Lower leg skin (tissue), 4 donors: ENCODE results near the gene OR10C1. TPM values are rescaled to one million over a fixed set of nuclear protein-coding genes. Genes with fewer than 3 reads are reported as not detected.

Source experiments
- DNase-seq, 2 donors: peaks; one replicate each; pipeline ENCODE4 v3.0.0-alpha.2; 2019; ENCODE audit warnings: low spot score in 2 of 2
- H3K4me3 ChIP-seq: fragments of 200-600 bp; sonication (generic); 2 replicates; pipeline ENCODE4 v1.5.1; 2017; ENCODE audit warnings: mild to moderate bottlenecking, low read depth; ENCODE audit not compliant: poor library complexity, severe bottlenecking
- CTCF ChIP-seq, 3 donors: fragments of 450-650 bp; IDR thresholded peaks; one replicate each; pipeline ENCODE4 v1.5.1; 2016; ENCODE audit warnings: antibody characterized with exemption in 3 of 3, mild to moderate bottlenecking in 3 of 3, moderate library complexity in 2 of 3
- POLR2A ChIP-seq, 2 donors: fragments of 450-650 bp; IDR thresholded peaks; one replicate each; pipeline ENCODE4 v1.6.1; 2016 to 2017; ENCODE audit warnings: antibody characterized with exemption in 2 of 2, mild to moderate bottlenecking in 1 of 2, moderate library complexity in 1 of 2
- WGBS, 2 donors: methylation state at CpG; one replicate each; pipeline ENCODE4 v1.1.5; 2018; 5-methylcytosine and 5-hydroxymethylcytosine counted together
- intact Hi-C: fragments of 100-400 bp; cut with DNase I; formaldehyde crosslinking; loops from one replicate; pipeline ENCODE4 v1.15.0; 2023; ENCODE audit warnings: low total_unique reads
- total RNA-seq, 4 donors: library from RNA; depleted of rRNA; stranded (reverse); fragments of >200 nt; gene quantifications; one replicate each; pipeline ENCODE4 v1.1.0, GENCODE V29; 2016

The OR10C1 gene
- total RNA-seq, 4 donors from 2014 or later, result not detected

GRCh38 chr6:29488874-29489273, 49.8 kb downstream of the OR10C1 start:
- no peak overlapping the region for H3K4me3 ChIP-seq
- no peak for DNase-seq
- TF ChIP-seq POLR2A (IDR thresholded peaks at IDR 0.05), result no peak
- no peak for TF ChIP-seq CTCF (IDR thresholded peaks at IDR 0.05)
- intact Hi-C loops, result no loop called here

- intact Hi-C loops, result no loop called here
- TF ChIP-seq POLR2A (IDR thresholded peaks at IDR 0.05), result no peak
- no peak for TF ChIP-seq CTCF (IDR thresholded peaks at IDR 0.05)
- no peak for DNase-seq
- no peak overlapping the region for H3K4me3 ChIP-seq
- 88 to 93% methylated on average over 8 of the region's 8 CpGs for WGBS, 2 donors
Observed at GRCh38 chr6:29489286-29489685, 50.2 kb downstream of the OR10C1 start.

GRCh38 chr6:29490055-29490454, 50.9 kb downstream of the OR10C1 start:
- no peak for TF ChIP-seq POLR2A (IDR thresholded peaks at IDR 0.05)
- 73 to 83% methylated on average over 3 of the region's 3 CpGs for whole genome bisulfite sequencing, 2 donors
- intact Hi-C loops, result no loop called here
- no peak overlapping the region for H3K4me3 ChIP-seq
- DNase-seq, result no peak

- intact Hi-C loops, result no loop called here
- TF ChIP-seq POLR2A (IDR thresholded peaks at IDR 0.05) (no peak), CTCF (IDR thresholded peaks at IDR 0.05) (no peak)
- DNase-seq, result no peak
- WGBS, 2 donors, result 69 to 89% methylated on average over 2 of the region's 2 CpGs
- no peak overlapping the region for H3K4me3 ChIP-seq
Observed at GRCh38 chr6:29490552-29490951, 51.4 kb downstream of the OR10C1 start.

Other genes starting within 250 kb of the OR10C1 start
- gene OR14J1, start 137.6 kb upstream of the OR10C1 start, total RNA-seq, result not detected
- gene OR5V1, start 70.4 kb upstream of the OR10C1 start, total RNA-seq, result not detected
- gene OR12D3, start 64.0 kb upstream of the OR10C1 start, total RNA-seq, result not detected
- gene OR12D2, start 43.7 kb upstream of the OR10C1 start, total RNA-seq, result not detected
- gene OR12D1, start 24.4 kb upstream of the OR10C1 start, total RNA-seq, result not detected
- not detected for gene OR11A1, start 17.8 kb downstream of the OR10C1 start, total RNA-seq
- not detected for gene OR2H1, start 17.8 kb downstream of the OR10C1 start, total RNA-seq
- gene MAS1L, start 48.6 kb downstream of the OR10C1 start, total RNA-seq, result not detected
- gene UBD, start 120.4 kb downstream of the OR10C1 start, total RNA-seq, result under 1 TPM in 1 of 4 donors, not detected in 3; 0.36 TPM
- gene OR2H2, start 145.8 kb downstream of the OR10C1 start, total RNA-seq, result not detected
- 10 to 100 TPM; 15.0 to 49.5 (median 20.6) TPM for gene GABBR1, start 193.9 kb downstream of the OR10C1 start, total RNA-seq
- not detected for gene MOG, start 217.8 kb downstream of the OR10C1 start, total RNA-seq
- 1 to 10 TPM in 2 of 4 donors, under 1 TPM in 2; 0.15 to 4.8 (median 2.4) TPM for gene ZFP57, start 241.8 kb downstream of the OR10C1 start, total RNA-seq